ENCODE data around the gene KBTBD13.

Gene KBTBD13

GRCh38 chr15:65076486-65077290 is at the start of gene KBTBD13:
TSS of gene KBTBD13 (plus strand) at chr15:65076746. CDS start at chr15:65076816, 70 bp downstream.
- DNase-seq: no peak
- TF ChIP-seq POLR2A (IDR thresholded peaks at IDR 0.05; ENCODE audit: low read length) (no peak), GATA1 (IDR thresholded peaks at IDR 0.05; ENCODE audit: low read depth, low read length) (no peak)

- DNase-seq: no peak
- TF ChIP-seq POLR2A (IDR thresholded peaks at IDR 0.05; ENCODE audit: low read length): no peak
- TF ChIP-seq GATA1 (IDR thresholded peaks at IDR 0.05; ENCODE audit: low read depth, low read length): no peak
Observed at GRCh38 chr15:65026756-65027155, 49.8 kb upstream of the KBTBD13 start.

GRCh38 chr15:65027593-65027992 is 49.0 kb upstream of the KBTBD13 start:
- TF ChIP-seq POLR2A (IDR thresholded peaks at IDR 0.05; ENCODE audit: low read length): no peak
- no peak for TF ChIP-seq GATA1 (IDR thresholded peaks at IDR 0.05; ENCODE audit: low read depth, low read length)
- DNase-seq: no peak

- TF ChIP-seq POLR2A (IDR thresholded peaks at IDR 0.05; ENCODE audit: low read length) (no peak), GATA1 (IDR thresholded peaks at IDR 0.05; ENCODE audit: low read depth, low read length) (no peak)
- peak; percentile 9 to 26 for DNase-seq
Observed at GRCh38 chr15:65028338-65028737, 48.2 kb upstream of the KBTBD13 start.

- no peak for TF ChIP-seq GATA1 (IDR thresholded peaks at IDR 0.05; ENCODE audit: low read depth, low read length)
- TF ChIP-seq POLR2A (IDR thresholded peaks at IDR 0.05; ENCODE audit: low read length): peak; percentile 76
- DNase-seq: peak; percentile 88 to 94
Observed at GRCh38 chr15:65028921-65029735, 47.4 kb upstream of the KBTBD13 start, which contains the start of gene MTFMT. TSS of gene MTFMT (minus strand) at chr15:65029639. CDS start at chr15:65029613, 26 bp downstream.

- TF ChIP-seq POLR2A (IDR thresholded peaks at IDR 0.05; ENCODE audit: low read length) (no peak), GATA1 (IDR thresholded peaks at IDR 0.05; ENCODE audit: low read depth, low read length) (no peak)
- no peak for DNase-seq
Observed at GRCh38 chr15:65029736-65030208, 46.8 kb upstream of the KBTBD13 start.

- TF ChIP-seq GATA1 (IDR thresholded peaks at IDR 0.05; ENCODE audit: low read depth, low read length) (no peak), POLR2A (IDR thresholded peaks at IDR 0.05; ENCODE audit: low read length) (no peak)
- peak; percentile 71 to 72 for DNase-seq
Observed at GRCh38 chr15:65032801-65033537, 43.6 kb upstream of the KBTBD13 start.

- TF ChIP-seq POLR2A (IDR thresholded peaks at IDR 0.05; ENCODE audit: low read length) (no peak), GATA1 (IDR thresholded peaks at IDR 0.05; ENCODE audit: low read depth, low read length) (no peak)
- peak; percentile 45 to 49 for DNase-seq
Observed at GRCh38 chr15:65033659-65034269, 42.8 kb upstream of the KBTBD13 start.

GRCh38 chr15:65034719-65035118 is 41.8 kb upstream of the KBTBD13 start:
- no peak for DNase-seq
- TF ChIP-seq POLR2A (IDR thresholded peaks at IDR 0.05; ENCODE audit: low read length): no peak
- TF ChIP-seq GATA1 (IDR thresholded peaks at IDR 0.05; ENCODE audit: low read depth, low read length): no peak

- DNase-seq: no peak
- no peak for TF ChIP-seq POLR2A (IDR thresholded peaks at IDR 0.05; ENCODE audit: low read length)
- TF ChIP-seq GATA1 (IDR thresholded peaks at IDR 0.05; ENCODE audit: low read depth, low read length): no peak
Observed at GRCh38 chr15:65037309-65037708, 39.2 kb upstream of the KBTBD13 start.

- TF ChIP-seq POLR2A (IDR thresholded peaks at IDR 0.05; ENCODE audit: low read length) (no peak), GATA1 (IDR thresholded peaks at IDR 0.05; ENCODE audit: low read depth, low read length) (no peak)
- DNase-seq: no peak
Observed at GRCh38 chr15:65038428-65038827, 38.1 kb upstream of the KBTBD13 start.

- no peak for DNase-seq
- no peak for TF ChIP-seq POLR2A (IDR thresholded peaks at IDR 0.05; ENCODE audit: low read length)
- TF ChIP-seq GATA1 (IDR thresholded peaks at IDR 0.05; ENCODE audit: low read depth, low read length): no peak
Observed at GRCh38 chr15:65038836-65039235, 37.7 kb upstream of the KBTBD13 start.

- DNase-seq: no peak
- TF ChIP-seq POLR2A (IDR thresholded peaks at IDR 0.05; ENCODE audit: low read length) (no peak), GATA1 (IDR thresholded peaks at IDR 0.05; ENCODE audit: low read depth, low read length) (no peak)
Observed at GRCh38 chr15:65040461-65040860, 36.1 kb upstream of the KBTBD13 start.
